SK-N-DZ (cell line): Measurements from ENCODE around the gene PSTK.

Experiments
- DNase-seq: peaks from one replicate; pipeline ENCODE4 v3.0.0-alpha.2; 2015; ENCODE audit warnings: low spot score

The PSTK gene

GRCh38 chr10:123018531-123018930, 38.3 kb downstream of the PSTK start:
- DNase-seq = no peak

- DNase-seq = no peak
Observed at GRCh38 chr10:123019264-123019663, 39.1 kb downstream of the PSTK start.

GRCh38 chr10:123019941-123020703, 39.9 kb downstream of the PSTK start:
- no peak for DNase-seq

GRCh38 chr10:123021517-123021916, 41.3 kb downstream of the PSTK start:
- DNase-seq = no peak

- DNase-seq = no peak
Observed at GRCh38 chr10:123024540-123024939, 44.3 kb downstream of the PSTK start.

GRCh38 chr10:123026302-123026701, 46.1 kb downstream of the PSTK start:
- no peak for DNase-seq

- no peak for DNase-seq
Observed at GRCh38 chr10:123027861-123028260, 47.7 kb downstream of the PSTK start.

GRCh38 chr10:123031124-123031523, 50.9 kb downstream of the PSTK start:
- no peak for DNase-seq

- DNase-seq = no peak
Observed at GRCh38 chr10:123034332-123034731, 54.1 kb downstream of the PSTK start.

GRCh38 chr10:123035467-123036086, 55.4 kb downstream of the PSTK start:
- DNase-seq = no peak

GRCh38 chr10:123038782-123039631, 58.8 kb downstream of the PSTK start:
- no peak for DNase-seq

- no peak for DNase-seq
Observed at GRCh38 chr10:123039632-123039930, 59.4 kb downstream of the PSTK start.
